GOT3 (cell line): ENCODE results near the gene HOXA3.
A peak's percentile ranks its signal among the peaks of the same experiment; 100 is the strongest.

Source experiments
- DNase-seq: peaks from one replicate; lab custom pipeline; 2025; ENCODE audit warnings: mixed read lengths; lab: John Stamatoyannopoulos, UW

HOXA3 gene

DNA sequence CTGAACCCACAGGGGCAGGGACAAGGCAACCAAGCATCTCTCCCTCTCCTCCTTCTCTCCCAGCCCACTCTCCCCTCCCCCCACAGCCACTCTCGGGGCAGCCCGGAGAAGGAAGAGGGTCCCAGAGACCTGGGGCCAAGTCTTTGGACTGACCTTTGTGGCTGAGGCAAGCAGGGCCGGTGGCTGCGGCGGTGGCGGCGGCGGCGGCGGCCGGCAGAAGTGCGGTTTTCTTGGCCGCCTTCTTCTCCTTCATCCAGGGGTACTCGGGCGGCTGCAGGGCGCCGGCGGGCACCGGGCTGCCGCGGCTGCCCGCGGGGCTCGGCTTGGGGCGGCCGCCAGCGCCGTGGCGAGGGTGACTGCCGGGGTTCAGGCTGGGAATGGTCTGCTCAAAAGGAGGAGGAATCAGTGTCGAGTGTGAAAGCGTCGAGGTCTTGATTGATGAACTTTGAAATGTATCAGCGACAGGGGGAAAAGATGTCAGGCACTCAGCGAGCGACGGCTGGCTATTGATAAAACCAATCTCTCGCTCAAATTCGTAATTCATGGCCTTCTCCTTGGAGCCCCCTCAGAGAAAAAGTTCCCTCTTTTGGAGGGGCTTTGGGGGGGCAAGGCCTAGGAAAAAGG lies 50.3 kb downstream of the HOXA3 start:
- no peak for DNase-seq

DNA sequence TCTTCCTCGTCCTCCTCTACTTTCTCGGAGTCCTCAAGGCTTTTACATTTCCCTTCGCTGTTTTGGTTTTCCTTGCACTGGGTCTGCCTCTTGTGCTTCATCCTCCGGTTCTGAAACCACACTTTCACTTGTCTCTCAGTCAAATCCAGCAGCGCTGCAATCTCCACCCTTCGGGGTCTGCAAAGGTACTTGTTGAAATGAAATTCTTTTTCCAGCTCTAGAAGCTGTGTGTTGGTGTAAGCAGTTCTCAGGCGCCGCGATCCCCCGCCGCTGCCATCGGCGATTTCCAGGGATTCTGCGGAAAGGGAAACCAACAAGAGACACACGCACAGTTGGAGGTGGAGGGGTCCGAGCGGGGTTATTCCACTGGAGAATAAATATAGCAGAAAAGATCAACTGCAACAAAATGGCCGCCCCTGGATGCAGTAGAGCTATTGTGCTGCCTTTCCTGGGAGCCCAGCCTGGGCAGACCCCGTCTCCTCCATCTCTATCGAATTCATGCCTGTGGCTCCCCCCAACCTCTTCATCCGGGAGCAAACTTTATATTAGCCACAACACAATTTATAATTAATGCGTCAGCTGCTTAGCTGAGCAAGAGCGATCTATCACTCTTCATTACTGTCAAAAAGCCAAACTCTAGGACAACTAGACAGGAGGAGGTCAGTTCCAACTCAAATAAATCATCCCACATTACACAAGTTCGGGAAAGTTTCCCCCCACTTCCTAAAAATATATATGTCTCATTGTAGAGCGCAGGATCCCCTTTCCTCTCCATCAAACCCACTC lies 51.0 kb downstream of the HOXA3 start:
- DNase-seq: no peak

DNA sequence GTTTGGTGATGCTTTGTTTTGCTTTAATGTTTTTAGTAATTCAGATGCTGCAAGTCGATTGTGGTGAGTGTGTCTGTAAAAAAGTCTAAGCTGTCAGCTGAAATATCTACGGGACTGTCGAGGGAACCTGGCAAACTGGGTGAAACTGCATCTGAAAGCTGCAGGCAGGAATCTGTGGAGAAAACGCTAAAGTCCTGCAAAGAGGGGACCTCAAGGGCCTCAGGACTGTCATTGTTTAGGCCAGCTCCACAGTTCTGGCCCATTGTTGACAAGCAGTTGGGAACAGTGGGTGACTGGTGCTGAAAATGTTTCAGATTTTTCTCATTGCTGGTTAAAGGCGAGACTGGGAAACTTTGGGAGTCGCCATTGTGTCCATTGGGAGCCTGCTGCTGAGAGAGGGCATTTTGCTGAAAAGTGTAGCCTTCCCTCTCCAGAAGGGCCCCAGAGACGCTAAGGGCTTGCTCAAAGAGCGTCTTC lies 51.7 kb downstream of the HOXA3 start:
- DNase-seq: no peak

- DNase-seq: no peak
These were observed 52.7 kb downstream of the HOXA3 start for GRCh38 chr7:27099453-27100370.

DNA sequence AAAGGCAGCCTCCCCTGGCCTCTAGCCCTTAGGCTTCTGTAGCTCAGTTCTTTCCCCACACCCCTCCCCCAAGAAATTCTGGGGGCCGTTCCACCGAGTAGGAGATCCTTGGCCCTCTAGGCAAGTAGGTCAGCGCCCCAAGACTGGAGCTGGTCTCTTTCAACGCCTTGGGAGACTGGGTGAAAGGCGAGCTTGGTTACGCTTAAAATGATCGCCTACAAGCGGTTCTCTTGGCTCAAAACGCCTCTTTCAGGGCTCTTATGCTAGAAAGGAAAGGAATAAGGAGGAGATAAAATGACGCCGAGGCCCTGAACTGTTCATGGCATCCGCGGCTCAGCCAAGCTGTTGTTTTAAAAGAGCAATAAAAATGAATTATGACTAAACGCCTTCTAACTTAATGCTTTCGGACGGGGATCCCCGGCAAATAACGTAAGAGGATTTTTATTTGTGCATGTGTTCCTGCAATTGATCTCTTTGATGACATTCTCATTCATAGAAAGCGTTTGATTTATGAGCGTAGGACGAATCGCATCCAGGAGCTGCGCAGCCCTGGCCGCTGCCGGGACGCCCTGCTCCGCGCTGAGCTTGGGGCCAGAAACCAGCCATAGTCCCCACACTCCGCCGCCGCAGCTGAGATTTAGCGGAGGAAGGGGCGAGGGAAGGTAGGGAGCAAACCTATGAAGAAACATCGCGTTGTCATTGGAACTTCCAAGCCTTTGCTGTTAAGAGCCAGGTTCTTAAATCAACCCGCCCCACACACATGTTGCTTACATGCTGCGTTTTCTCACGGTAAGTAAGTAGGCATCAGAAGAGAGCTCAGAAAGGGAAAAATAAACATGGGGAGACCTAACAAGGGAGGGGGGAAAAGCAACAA lies 53.6 kb downstream of the HOXA3 start:
- no peak for DNase-seq

- no peak for DNase-seq
These were observed 54.5 kb downstream of the HOXA3 start for GRCh38 chr7:27097686-27098577.

DNA sequence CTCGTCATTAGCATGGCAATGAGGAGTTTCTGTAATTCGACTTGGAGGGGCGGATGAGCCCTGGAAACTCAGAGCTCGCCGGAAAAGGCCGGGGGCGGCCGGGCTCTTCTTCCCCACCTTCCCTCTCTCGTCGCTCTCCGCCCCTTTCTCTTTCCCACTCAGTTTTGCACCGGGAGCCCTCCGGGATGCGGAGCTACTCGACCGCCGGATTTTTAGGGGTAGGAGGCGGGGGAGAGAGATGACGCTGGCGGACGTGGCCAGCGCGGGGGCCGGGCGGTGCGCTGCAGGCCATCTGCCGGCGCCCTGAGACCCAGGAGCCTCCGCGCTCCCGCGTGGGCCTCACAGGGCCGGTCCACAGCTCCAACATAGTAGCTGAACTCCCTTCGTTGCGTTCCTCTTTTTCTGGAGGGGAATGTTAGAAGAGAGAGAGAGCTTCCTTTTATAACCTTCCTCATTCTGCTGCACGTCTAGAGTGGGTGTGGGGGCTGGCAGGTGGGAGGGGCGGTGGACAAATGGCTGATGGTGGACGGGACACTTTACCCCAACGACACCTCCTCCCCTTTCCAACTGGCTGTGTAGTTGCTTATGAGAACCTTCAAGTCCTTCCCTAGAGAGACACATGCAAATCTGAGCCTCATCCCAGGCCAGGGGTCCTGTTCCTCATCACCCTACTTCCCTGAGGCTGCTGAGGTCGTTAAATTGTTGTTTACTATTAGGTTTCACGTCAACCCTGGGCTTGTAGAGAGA lies 55.4 kb downstream of the HOXA3 start:
- DNase-seq: no peak

DNA sequence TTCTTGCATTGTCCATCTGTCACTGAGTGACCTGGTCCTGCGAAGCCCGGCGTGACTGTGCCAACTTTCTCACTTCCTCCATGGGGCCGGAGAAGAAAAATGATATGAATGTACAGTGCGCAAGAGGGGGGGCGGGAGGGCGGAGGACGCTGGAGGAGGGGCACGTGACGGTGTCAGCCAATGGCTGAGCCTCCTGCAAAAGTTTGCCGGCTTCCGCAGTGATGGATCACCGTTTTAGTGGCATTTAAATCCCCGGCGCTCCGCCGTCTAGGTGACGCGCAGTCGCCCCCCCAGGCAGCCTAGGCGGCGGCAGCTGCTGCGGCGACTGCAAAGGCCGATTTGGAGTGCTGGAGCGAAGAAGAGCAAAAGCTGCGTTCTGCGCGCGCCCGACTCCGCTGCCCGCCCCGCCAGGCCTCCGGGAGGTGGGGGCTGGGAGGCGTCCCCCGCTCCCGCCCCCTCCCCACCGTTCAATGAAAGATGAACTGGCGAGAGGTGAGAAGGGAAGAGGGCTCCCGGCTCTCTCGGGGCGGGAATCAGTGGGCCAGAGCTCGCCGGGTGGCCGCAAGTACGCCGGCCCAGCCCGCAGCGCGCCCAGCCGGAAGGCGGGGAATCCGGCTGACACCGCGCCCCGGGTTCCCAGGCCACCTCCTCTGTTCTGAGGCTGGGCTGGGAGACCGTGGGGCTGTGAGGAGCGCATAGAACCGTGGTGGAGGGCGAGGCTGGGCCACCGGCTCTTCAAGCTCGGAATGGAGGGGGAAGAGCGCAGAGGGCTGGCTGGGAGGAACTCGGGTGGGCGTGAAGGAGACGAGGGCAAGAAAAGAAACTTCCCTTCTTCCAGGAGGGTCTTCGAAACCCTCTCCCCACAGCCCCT lies 56.3 kb downstream of the HOXA3 start, which contains the start of gene HOXA1:
Gene HOXA1, minus strand, starts transcription at position 104 of the 871 bp plus-strand sequence. Its CDS starts 88 bp downstream, at position 16.
- peak; percentile 81 for DNase-seq

DNA sequence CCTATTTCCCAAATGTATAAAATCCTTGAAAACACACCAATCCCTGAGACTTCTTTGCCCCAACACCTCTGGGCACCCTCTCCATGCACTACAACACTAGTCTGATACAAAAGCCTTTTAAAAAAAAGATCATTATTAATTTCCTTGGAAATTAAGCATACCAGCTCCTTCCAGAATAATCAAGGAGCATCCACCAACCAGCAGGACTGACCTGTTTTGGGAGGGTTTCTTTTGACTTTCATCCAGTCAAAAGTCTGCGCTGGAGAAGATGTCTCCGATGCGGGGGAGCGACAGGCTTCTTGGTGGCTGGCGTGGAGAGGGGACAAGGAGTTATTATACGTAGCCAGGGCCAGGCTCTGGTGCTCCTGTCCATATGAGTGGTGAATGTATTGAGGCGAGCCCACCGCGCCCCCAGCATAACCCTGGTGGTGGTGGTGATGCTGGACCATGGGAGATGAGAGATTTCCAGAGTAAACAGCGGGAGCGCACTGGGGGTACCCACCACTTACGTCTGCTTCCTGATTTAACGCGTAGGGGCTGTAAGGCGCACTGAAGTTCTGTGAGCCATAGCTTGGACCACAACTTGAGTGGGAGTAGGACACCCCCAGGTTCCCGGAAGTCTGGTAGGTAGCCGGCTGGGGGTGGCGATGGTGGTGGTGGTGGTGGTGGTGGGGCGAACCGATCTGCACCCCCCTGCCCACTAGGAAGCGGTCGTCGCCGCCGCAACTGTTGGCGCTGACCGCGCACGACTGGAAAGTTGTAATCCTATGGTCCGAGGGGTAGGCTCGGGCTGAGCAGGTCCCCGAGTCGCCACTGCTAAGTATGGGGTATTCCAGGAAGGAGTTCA lies 57.1 kb downstream of the HOXA3 start:
- no peak for DNase-seq

DNA sequence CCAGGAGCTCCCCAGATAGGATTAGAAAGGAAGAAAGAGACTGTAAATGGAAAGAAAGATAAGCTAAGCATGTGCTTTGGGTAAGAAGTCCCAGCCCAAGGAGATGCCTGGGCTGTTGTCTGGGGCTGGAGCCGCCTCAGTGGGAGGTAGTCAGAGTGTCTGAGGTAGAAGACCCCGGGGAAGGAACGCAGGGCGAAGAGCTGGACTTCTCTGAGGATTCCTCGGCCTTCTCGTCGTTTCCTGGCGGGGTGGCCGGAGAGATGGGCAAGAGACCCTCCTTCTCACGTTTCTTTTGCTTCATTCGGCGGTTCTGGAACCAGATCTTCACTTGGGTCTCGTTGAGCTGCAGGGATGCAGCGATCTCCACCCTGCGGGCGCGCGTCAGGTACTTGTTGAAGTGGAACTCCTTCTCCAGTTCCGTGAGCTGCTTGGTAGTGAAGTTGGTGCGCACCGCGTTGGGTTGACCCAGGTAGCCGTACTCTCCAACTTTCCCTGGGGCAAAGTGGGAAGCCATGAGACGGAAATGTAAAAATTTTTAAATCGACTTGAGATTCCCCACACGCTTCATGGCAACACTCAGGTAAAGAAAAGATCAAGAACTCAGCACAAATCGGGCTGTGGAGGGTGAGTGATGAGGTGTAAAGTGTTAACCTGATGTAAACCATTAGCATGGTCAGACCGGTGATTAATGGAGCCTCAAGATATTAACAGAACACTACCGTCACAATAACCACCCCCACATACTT lies 57.9 kb downstream of the HOXA3 start:
- DNase-seq: no peak

DNA sequence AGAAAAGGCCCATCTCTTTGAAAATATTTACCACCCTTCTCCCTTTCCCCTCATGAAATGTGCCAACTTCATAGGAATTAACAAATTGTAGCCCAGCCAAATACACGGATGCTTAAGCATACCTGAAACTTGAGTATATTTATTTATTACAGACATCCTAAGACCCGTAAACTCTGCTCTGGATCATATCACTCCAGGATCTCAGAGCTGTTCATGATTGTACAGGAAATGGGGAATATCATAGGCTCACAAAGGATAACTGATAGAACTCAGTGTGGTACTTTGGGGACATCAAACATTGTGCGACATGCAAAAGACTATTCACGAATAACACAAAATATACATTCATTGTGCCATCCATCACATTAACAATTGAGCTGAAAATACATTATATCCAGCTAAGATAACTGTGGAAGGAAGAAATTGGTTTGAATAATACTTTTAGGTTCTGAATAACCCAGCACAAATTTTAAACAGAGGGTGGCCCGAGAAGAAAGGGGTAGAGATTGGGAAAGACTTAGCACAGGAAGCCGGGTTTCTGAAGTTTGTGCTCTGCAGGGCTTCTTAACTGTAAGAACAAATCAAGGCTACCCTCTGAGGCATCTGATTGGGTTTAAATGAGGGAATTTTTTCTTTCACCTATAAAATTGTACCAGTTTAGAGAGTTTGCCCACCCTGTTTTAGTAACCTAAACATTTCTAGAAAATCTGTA lies 59.0 kb downstream of the HOXA3 start:
- no peak for DNase-seq

DNA sequence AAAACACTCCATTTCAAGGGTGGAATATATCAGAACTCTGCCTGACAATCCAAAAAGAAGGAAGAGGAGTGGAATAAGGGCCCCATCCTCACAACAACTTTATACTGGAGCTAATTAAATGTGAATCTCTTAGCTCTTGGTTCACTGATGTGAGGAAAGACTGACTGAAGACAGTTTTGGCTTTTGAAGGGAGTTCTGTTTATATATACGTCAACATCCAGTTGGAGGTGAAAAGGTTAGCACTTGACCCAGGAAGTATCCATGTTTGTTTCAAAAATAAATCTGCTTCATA lies 59.6 kb downstream of the HOXA3 start:
- no peak for DNase-seq

- DNase-seq: no peak
These were observed 60.2 kb downstream of the HOXA3 start for GRCh38 chr7:27091941-27092818.

DNA sequence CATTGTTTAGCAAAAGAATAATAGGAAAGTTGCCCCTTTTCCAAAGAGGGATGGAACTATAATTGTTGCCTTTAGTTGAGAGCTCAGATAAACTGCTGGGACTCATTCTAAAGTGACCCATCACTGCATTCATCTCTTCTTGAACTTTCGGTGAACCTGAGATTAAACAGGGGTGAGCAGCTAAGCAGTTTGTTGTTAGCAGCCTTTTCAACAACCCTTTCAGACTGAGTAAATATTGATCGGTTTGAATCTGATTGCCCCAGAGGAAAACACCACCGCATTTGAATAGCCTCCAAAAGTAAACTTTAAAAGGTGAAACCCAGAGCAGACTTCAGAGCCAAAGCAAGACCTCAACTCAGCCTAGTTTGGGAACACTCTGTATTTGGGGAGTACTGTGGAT lies 61.3 kb downstream of the HOXA3 start:
- DNase-seq: no peak
